H1 (cell line): Measurements from ENCODE around the gene NHERF2. TPM values are rescaled to one million over a fixed set of nuclear protein-coding genes. Genes with fewer than 3 reads are reported as not detected.
A peak's percentile ranks its signal among the peaks of the same experiment; 100 is the strongest.

ENCODE experiments used
- ASH2L ChIP-seq: fragments of 200-600, 300-600 bp; sonication (generic); IDR thresholded peaks from one replicate; pipeline ENCODE4 v1.7.1; 2017; ENCODE audit warnings: low read length
- ATF2 ChIP-seq: IDR thresholded peaks from 2 replicates; pipeline ENCODE4 v1.6.1; 2012; ENCODE audit warnings: low read length, inconsistent platforms
- CBX8 ChIP-seq: fragments of 300-800, 300-1000 bp; sonication (generic); IDR thresholded peaks from 2 replicates; pipeline ENCODE4 v1.7.1; 2016; ENCODE audit warnings: low read depth, low read length, borderline replicate concordance
- EGR1 ChIP-seq: IDR thresholded peaks from 2 replicates; pipeline ENCODE4 v1.6.1; 2011; ENCODE audit warnings: low read depth, low read length, borderline replicate concordance
- EP300 ChIP-seq, 2 experiments: IDR thresholded peaks; 1 replicate in 1 of 2; 2 replicates in 1 of 2; pipeline ENCODE4 v1.6.1; 2011 to 2012; ENCODE audit warnings: low read depth in 2 of 2, low read length in 2 of 2, mild to moderate bottlenecking in 2 of 2, borderline replicate concordance in 1 of 2, inconsistent platforms in 1 of 2, moderate library complexity in 1 of 2
- EZH2 ChIP-seq: fragments of 200-600 bp; sonication (generic); IDR thresholded peaks from 2 replicates; pipeline ENCODE4 v1.7.1; 2012; ENCODE audit warnings: low read depth, mild to moderate bottlenecking, moderate library complexity, low read length, inconsistent platforms; ENCODE audit not compliant: severe bottlenecking
- FOSL1 ChIP-seq: IDR thresholded peaks from 2 replicates; pipeline ENCODE4 v1.6.1; 2011; ENCODE audit warnings: mild to moderate bottlenecking, low read depth, low read length, moderate library complexity; ENCODE audit not compliant: insufficient read depth
- GABPA ChIP-seq: IDR thresholded peaks from 2 replicates; pipeline ENCODE4 v1.6.1; 2011; ENCODE audit warnings: mild to moderate bottlenecking, low read length, moderate library complexity, borderline replicate concordance; ENCODE audit not compliant: insufficient read depth
- JUND ChIP-seq: IDR thresholded peaks from 2 replicates; pipeline ENCODE4 v1.6.1; 2011; ENCODE audit warnings: mild to moderate bottlenecking, improper control_type of control experiment, low read length
- MAX ChIP-seq: IDR thresholded peaks from 2 replicates; pipeline ENCODE4 v1.6.1; 2012; ENCODE audit warnings: inconsistent platforms
- NANOG ChIP-seq: IDR thresholded peaks from 2 replicates; pipeline ENCODE4 v1.6.1; 2011; ENCODE audit warnings: low read length, low read depth, mild to moderate bottlenecking, inconsistent platforms; ENCODE audit not compliant: insufficient read depth, poor library complexity, severe bottlenecking
- PHF8 ChIP-seq: fragments of 200-600 bp; sonication (generic); conservative IDR thresholded peaks from 2 replicates; pipeline ENCODE4 v1.7.1; 2012; ENCODE audit warnings: low read depth, mild to moderate bottlenecking, inconsistent platforms, low read length, moderate library complexity
- POLR2A ChIP-seq, 2 experiments: IDR thresholded peaks; 1 replicate in 1 of 2; 2 replicates in 1 of 2; pipeline ENCODE4 v1.6.1; 2011; ENCODE audit warnings: low read depth in 2 of 2, low read length in 2 of 2, mild to moderate bottlenecking in 2 of 2; ENCODE audit errors: control extremely low read depth in 1 of 2
- POU5F1 ChIP-seq: IDR thresholded peaks from 2 replicates; pipeline ENCODE4 v1.6.1; 2011; ENCODE audit warnings: low read depth, mild to moderate bottlenecking, low read length, moderate library complexity
- RXRA ChIP-seq: IDR thresholded peaks from 2 replicates; pipeline ENCODE4 v1.6.1; 2011; ENCODE audit warnings: low read depth, mild to moderate bottlenecking, low read length, moderate library complexity; ENCODE audit not compliant: insufficient read depth
- SIX5 ChIP-seq: IDR thresholded peaks from 2 replicates; pipeline ENCODE4 v1.6.1; 2011; ENCODE audit warnings: mild to moderate bottlenecking, low read depth, low read length
- SP2 ChIP-seq: IDR thresholded peaks from 2 replicates; pipeline ENCODE4 v1.6.1; 2012; ENCODE audit warnings: mild to moderate bottlenecking, low read length, inconsistent platforms
- SP4 ChIP-seq: IDR thresholded peaks from 2 replicates; pipeline ENCODE4 v1.6.1; 2012; ENCODE audit warnings: low read length, inconsistent platforms
- SRF ChIP-seq: IDR thresholded peaks from 2 replicates; pipeline ENCODE4 v1.6.1; 2011; ENCODE audit warnings: mild to moderate bottlenecking, low read depth, low read length, moderate library complexity
- SUZ12 ChIP-seq: fragments of 200-600 bp; sonication (generic); IDR thresholded peaks from 2 replicates; pipeline ENCODE4 v1.6.1; 2012; ENCODE audit warnings: mild to moderate bottlenecking, inconsistent platforms, low read length, moderate library complexity, mixed read lengths
- TAF1 ChIP-seq: IDR thresholded peaks from 2 replicates; pipeline ENCODE4 v1.6.1; 2011; ENCODE audit warnings: mild to moderate bottlenecking, low read depth, low read length
- USF2 ChIP-seq: IDR thresholded peaks from 2 replicates; pipeline ENCODE4 v1.6.1; 2011; ENCODE audit warnings: low read length, improper control_type of control experiment
- polyA plus RNA-seq, 7 experiments: library from polyadenylated mRNA; depleted of rRNA in 3 of 7; stranded (reverse) in 5 of 7; unstranded in 2 of 7; fragments of >200 nt in 5 of 7; fragments of 200-250 nt in 2 of 7; gene quantifications; 1 replicate in 5 of 7; 2 replicates in 1 of 7; 4 replicates in 1 of 7; pipeline versions ENCODE4 v1.2.1 to v1.2.3, GENCODE V29; 2011 to 2013; ENCODE audit warnings: missing spikeins in 2 of 7, mixed read lengths in 2 of 7
- total RNA-seq: library from RNA; stranded (reverse); fragmentation: NEBNext Ultra II Directional; extraction: Animal tissue kit (Norgen Biotek cat#: 25700); gene quantifications from 2 replicates; pipeline ENCODE4 v1.2.1, GENCODE V29; 2021

The NHERF2 gene
- total and polyA plus RNA-seq, 2 of the 8 experiments (the other 6 are each of a cell fraction or from before 2014, with no cell fraction given): 13.9 to 19.3 TPM

GRCh38 chr16:1980030-1980769 is 46.5 kb upstream of the NHERF2 start (continued):
- no peak for TF ChIP-seq SP2
- TF ChIP-seq SUZ12: no peak
- no peak for TF ChIP-seq ATF2
- TF ChIP-seq SRF: no peak
- no peak for TF ChIP-seq JUND
- 0 out of 3 replicates have a peak, but pooled peaks of 1 of the 2 experiments have one; percentile 54 for TF ChIP-seq POLR2A (IDR thresholded peaks at IDR 0.05; ENCODE audit: control extremely low read depth in 1 of 2, low read depth in 2 of 2, low read length in 2 of 2)
- no peak for TF ChIP-seq PHF8
- no peak for TF ChIP-seq EP300 (IDR thresholded peaks at IDR 0.05; ENCODE audit: borderline replicate concordance in 1 of 2, low read depth in 2 of 2, low read length in 2 of 2)
- TF ChIP-seq FOSL1: no peak
- TF ChIP-seq MAX: peak; percentile 80
- no peak for TF ChIP-seq EGR1
- TF ChIP-seq SIX5: no peak
- no peak for TF ChIP-seq TAF1
- no peak for TF ChIP-seq EZH2
- TF ChIP-seq GABPA: 0 out of 2 replicates have a peak, but pooled peaks have one; percentile 18
- TF ChIP-seq POU5F1: no peak
- TF ChIP-seq ASH2L: no peak
- no peak for TF ChIP-seq SP4
- TF ChIP-seq RXRA: no peak
- no peak for TF ChIP-seq CBX8
- no peak for TF ChIP-seq USF2
- no peak for TF ChIP-seq NANOG
